Mucosa of descending colon (tissue), 3 donors: ENCODE results near the gene ARHGEF11. TPM values are rescaled to one million over a fixed set of nuclear protein-coding genes. Genes with fewer than 3 reads are reported as not detected.

ENCODE experiments used
- ATAC-seq: fragments of 200-7000 bp; cut with Tn5 transposase; one replicate; pipeline ENCODE4 v1.9.1; 2020; ENCODE audit warnings: mild to moderate bottlenecking, moderate library complexity
- DNase-seq, 3 donors: peaks; one replicate each; pipeline ENCODE4 v3.0.0-alpha.2; 2020
- H3K36me3 ChIP-seq: fragments of 200-600 bp; one replicate; pipeline ENCODE4 v1.8.0; 2021; ENCODE audit warnings: low read depth, mild to moderate bottlenecking
- H3K4me1 ChIP-seq: fragments of 200-600 bp; one replicate; pipeline ENCODE4 v1.8.0; 2021; ENCODE audit warnings: low read depth, mild to moderate bottlenecking
- H3K4me3 ChIP-seq: fragments of 200-600 bp; one replicate; pipeline ENCODE4 v1.8.0; 2021; ENCODE audit warnings: mild to moderate bottlenecking
- H3K9me3 ChIP-seq: fragments of 200-600 bp; one replicate; pipeline ENCODE4 v1.8.0; 2021; ENCODE audit warnings: mild to moderate bottlenecking
- CTCF ChIP-seq: fragments of 200-600 bp; IDR thresholded peaks from one replicate; pipeline ENCODE4 v1.8.0; 2022; ENCODE audit warnings: antibody characterized with exemption, mild to moderate bottlenecking
- intact Hi-C, 2 donors: fragments of 100-400 bp; cut with DNase I in 1 of 2; cut with micrococcal nuclease in 1 of 2; formaldehyde crosslinking; loops; one replicate each; pipeline versions ENCODE4 v1.11.0 to v1.11.1; 2022; cut with DNase I, micrococcal nuclease
- total RNA-seq, 3 donors: library from RNA; stranded (reverse); fragmentation: NEBNext Ultra II Directional in 2 of 3; extraction: Animal tissue kit (Norgen Biotek cat#: 25700) in 2 of 3; gene quantifications; one replicate each; pipeline versions ENCODE4 v1.2.1 to v1.2.4, GENCODE V29; 2021 to 2023
- donor health status: DM: no; HTN: no; CAD: no; lungs with moderate emphysema.
- donor health status: DM: no; HTN: no; CAD: no.
- donor health status: DM: no; HTN: yes; CAD: no.

ARHGEF11 gene
- total RNA-seq, 3 donors from 2014 or later, result 47.7 to 75.1 (median 60.0) TPM

DNA sequence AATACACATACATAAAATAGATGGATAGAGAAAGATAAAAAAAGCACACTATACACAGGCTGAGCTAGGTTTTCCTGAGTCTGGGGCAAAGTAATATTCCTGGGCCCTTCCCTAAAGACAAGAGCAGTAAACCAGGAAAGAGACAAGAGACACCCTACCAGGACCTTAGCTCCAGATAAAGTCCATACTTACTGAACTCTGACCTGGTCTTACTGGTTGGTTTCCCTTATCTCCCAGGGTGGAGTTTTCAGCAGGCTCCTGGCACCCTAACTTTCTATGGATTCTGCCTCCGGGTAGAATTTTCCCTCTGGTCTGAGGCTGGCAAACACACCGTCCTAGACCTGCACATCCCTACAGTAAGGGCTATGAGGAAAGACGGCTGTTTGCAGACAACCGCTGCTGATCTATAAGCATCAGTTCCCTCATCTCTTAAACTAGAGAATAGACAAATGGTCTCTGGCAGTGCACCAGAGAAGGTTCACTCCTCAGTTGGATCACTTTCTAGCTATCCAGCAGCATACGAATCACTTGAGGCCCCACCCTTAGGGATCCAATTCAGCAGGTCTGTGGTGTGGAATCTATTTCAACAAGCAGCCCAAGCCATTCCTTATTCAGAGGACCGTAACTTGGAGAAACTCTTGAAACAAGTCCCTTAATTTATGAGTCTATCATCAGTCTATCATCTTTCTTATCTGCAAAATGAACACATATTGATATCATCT, 52.0 kb downstream of the ARHGEF11 start:
- intact Hi-C loops, result no loop called here
- H3K9me3 ChIP-seq, result no peaks in the 10 kb centered on the region
- no peak for TF ChIP-seq CTCF
- DNase-seq (peak in 1 of 3 donors; percentile 42), ATAC-seq (peak; percentile 94)
- H3K4me3 ChIP-seq, result no peak overlapping the region
- peaks cover 25% of the 10 kb centered on the region for H3K4me1 ChIP-seq
- H3K36me3 ChIP-seq, result no peaks in the 10 kb centered on the region

GRCh38 chr1:156992215-156992614, 53.3 kb downstream of the ARHGEF11 start:
- no peaks in the 10 kb centered on the region for H3K9me3 ChIP-seq
- H3K4me3 ChIP-seq, result no peak overlapping the region
- DNase-seq, result peak in 2 of 3 donors; percentile 30 to 55
- no peaks in the 10 kb centered on the region for H3K36me3 ChIP-seq
- intact Hi-C loops, result no loop called here
- peak; percentile 68 for ATAC-seq
- TF ChIP-seq CTCF, result no peak
- H3K4me1 ChIP-seq, result peaks cover 25% of the 10 kb centered on the region

GRCh38 chr1:156987715-156988114, 57.8 kb downstream of the ARHGEF11 start:
- no peaks in the 10 kb centered on the region for H3K36me3 ChIP-seq

DNA sequence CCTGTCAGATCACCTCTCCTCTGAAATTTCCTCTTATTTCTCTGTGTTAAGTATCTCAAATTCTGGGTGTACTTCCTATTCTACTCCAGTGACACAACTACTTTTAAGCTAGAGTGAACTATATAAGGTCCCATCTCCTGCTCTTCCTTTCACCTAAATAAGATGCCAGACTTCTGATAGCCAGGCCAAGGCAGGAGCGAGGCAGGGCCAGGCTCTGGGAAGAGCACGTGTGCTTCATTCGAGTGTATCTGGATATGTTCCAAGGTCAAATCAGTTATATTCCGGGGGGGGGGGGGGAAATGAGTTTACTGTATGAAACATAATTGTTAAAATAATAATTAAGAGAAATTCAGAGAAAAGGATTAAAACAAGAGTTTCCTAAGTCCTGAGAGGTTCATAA, 65.0 kb downstream of the ARHGEF11 start:
- peaks cover 14% of the 10 kb centered on the region for H3K36me3 ChIP-seq

More at GRCh38 chr1:156987715-156988114, 57.8 kb downstream of the ARHGEF11 start:
- H3K4me3 ChIP-seq, result no peak overlapping the region
- intact Hi-C loops, result no loop called here
- no peaks in the 10 kb centered on the region for H3K9me3 ChIP-seq
- peaks cover 5% of the 10 kb centered on the region for H3K4me1 ChIP-seq
- DNase-seq (no peak), ATAC-seq (no peak)
- TF ChIP-seq CTCF, result no peak

DNA sequence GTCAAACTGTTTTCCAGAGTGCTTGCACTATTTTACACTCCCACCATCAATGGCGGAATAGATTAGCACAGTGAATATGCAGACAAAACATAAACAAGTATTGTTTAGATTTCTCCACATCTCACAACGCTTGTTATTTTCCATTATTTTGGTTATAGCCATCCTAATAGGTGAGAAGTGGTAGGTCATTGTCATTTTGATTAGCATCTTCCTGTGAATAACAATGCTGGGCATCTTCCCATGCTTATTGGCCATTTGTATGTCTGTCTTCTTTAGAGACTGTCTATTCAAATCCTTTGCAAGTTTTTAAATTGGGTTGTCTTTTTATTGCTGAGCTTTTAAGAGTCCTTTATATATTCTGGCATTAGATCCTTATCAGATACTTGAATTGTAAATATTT, 70.5 kb downstream of the ARHGEF11 start:
- no peaks in the 10 kb centered on the region for H3K4me1 ChIP-seq
- no peaks in the 10 kb centered on the region for H3K9me3 ChIP-seq
- no peak for TF ChIP-seq CTCF
- no peak for ATAC-seq
- no peak for DNase-seq
- H3K36me3 ChIP-seq, result peaks cover 14% of the 10 kb centered on the region
- no peak overlapping the region for H3K4me3 ChIP-seq
- intact Hi-C loops, result no loop called here

More for the DNA sequence above, 65.0 kb downstream of the ARHGEF11 start:
- ATAC-seq, result no peak
- TF ChIP-seq CTCF, result no peak
- Histone ChIP-seq H3K4me1 (no peaks in the 10 kb centered on the region), H3K9me3 (no peaks in the 10 kb centered on the region), H3K4me3 (no peak overlapping the region)
- intact Hi-C loops, result no loop called here
- DNase-seq, result no peak
